Measurements from ENCODE around the gene TASOR.
"Not testable (repeated sequence)": the region's sequence is repeated elsewhere in the genome, so short reads cannot be mapped to it uniquely, and the experiment has no call there.

Gene TASOR

DNA sequence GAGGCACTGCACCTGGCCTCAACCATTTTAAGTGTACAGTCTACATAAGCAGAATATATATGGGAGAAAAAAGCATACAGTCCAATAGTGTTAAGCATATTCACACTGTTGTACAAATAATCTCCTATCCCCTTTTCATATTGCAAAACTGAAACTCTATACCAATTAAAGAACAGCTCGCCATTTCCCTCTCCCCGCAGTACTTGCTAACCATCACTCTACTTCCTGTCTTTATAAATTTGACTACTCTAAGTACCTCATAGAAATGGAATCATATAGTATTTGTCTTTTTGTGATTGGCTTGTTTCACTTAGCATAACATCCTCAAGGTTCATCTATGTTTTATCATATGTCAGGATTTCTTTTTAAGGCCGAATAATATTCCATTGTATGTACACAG is 21.6 kb upstream of the TASOR start:
- Histone ChIP-seq H3K4me3 (ENCODE audit: low read depth in 1 of 2, low read length in 2 of 2) (no peak overlapping the region), H3K27ac (ENCODE audit: low read depth, low read length) (no peak overlapping the region), H3K4me1 (ENCODE audit: control insufficient read depth in 1 of 2, insufficient read depth in 2 of 2, low read length in 2 of 2) (no peaks in the 10 kb centered on the region), H3K27me3 (ENCODE audit: control insufficient read depth in 1 of 2, insufficient read depth in 2 of 2, low read length in 2 of 2) (no peaks in the 10 kb centered on the region), H3K36me3 (ENCODE audit: control insufficient read depth in 1 of 2, insufficient read depth in 2 of 2, low read length in 2 of 2) (no peaks in the 10 kb centered on the region), H3K9me3 (ENCODE audit: control insufficient read depth in 1 of 2, low read length in 2 of 2) (no peaks in the 10 kb centered on the region), H3K9ac (ENCODE audit: low read depth in 1 of 2, low read length in 2 of 2) (no peak overlapping the region)

DNA sequence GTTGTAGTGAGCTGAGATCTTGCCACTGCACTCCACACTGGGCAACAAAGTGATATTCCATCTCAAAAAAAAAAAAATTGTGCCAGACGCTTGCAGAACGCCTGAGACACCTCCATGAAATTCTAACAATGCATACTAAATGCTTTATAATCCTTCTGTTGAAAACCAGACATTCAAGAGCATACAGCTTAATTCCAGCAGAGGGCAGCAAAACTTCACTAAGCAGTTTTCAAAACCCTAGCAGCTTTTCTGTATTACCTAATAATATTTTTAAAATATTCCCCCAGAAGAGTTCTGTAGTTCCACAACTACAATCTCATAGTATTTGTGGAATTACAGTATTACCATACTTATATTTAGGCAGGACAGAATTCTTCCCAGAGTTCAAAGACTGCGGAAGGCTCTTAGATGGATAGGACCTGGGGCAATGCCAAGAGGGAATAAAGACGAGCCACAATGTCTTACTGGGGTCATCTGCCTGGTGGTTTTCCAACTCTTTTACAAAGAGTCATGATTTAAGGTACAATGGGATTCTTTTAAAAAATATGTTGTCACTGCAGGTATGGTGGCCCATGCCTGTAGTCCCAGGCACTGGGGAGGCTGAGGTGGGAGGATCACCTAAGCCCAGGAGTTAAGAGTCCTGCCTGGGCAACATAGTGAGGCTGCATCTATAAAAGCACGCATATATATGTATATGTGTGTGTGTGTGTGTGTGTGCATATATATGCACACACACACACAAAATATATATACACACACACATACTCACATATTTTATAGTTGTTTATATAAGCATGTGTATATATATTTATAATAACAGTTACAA is 19.6 kb upstream of the TASOR start:
- H3K4me1 ChIP-seq (ENCODE audit: control insufficient read depth in 1 of 2, insufficient read depth in 2 of 2, low read length in 2 of 2), result no peaks in the 10 kb centered on the region
- no peak overlapping the region for H3K27ac ChIP-seq (ENCODE audit: low read depth, low read length)
- H3K27me3 ChIP-seq (ENCODE audit: control insufficient read depth in 1 of 2, insufficient read depth in 2 of 2, low read length in 2 of 2), result no peaks in the 10 kb centered on the region
- H3K9ac ChIP-seq (ENCODE audit: low read depth in 1 of 2, low read length in 2 of 2), result no peak overlapping the region
- no peaks in the 10 kb centered on the region for H3K9me3 ChIP-seq (ENCODE audit: control insufficient read depth in 1 of 2, low read length in 2 of 2)
- no peaks in the 10 kb centered on the region for H3K36me3 ChIP-seq (ENCODE audit: control insufficient read depth in 1 of 2, insufficient read depth in 2 of 2, low read length in 2 of 2)
- H3K4me3 ChIP-seq (ENCODE audit: low read depth in 1 of 2, low read length in 2 of 2), result no peak overlapping the region

DNA sequence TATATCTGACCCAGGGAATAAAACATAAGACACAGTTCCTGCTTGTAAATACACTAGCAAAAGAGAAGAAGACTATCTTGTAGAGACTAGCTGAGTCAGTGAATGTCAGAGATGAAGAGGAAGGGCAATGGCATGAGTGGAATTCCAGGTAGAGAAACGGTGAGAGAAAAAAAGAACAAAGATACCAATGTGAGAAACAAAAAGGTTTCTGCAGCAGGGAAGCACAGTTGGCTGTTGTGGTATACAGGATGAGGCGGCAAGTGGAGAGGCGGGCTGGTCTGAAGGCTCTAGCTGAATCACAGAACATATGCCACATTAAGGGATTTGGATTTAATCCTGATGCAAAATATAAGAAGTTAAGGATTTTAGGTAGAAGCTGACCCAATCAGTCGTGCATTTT is 17.1 kb upstream of the TASOR start:
- H3K9me3 ChIP-seq (ENCODE audit: control insufficient read depth in 1 of 2, low read length in 2 of 2), result no peaks in the 10 kb centered on the region
- no peak overlapping the region for H3K4me3 ChIP-seq (ENCODE audit: low read depth in 1 of 2, low read length in 2 of 2)
- H3K4me1 ChIP-seq (ENCODE audit: control insufficient read depth in 1 of 2, insufficient read depth in 2 of 2, low read length in 2 of 2), result no peaks in the 10 kb centered on the region
- no peaks in the 10 kb centered on the region for H3K27me3 ChIP-seq (ENCODE audit: control insufficient read depth in 1 of 2, insufficient read depth in 2 of 2, low read length in 2 of 2)
- H3K27ac ChIP-seq (ENCODE audit: low read depth, low read length), result no peak overlapping the region
- no peaks in the 10 kb centered on the region for H3K36me3 ChIP-seq (ENCODE audit: control insufficient read depth in 1 of 2, insufficient read depth in 2 of 2, low read length in 2 of 2)
- no peak overlapping the region for H3K9ac ChIP-seq (ENCODE audit: low read depth in 1 of 2, low read length in 2 of 2)

DNA sequence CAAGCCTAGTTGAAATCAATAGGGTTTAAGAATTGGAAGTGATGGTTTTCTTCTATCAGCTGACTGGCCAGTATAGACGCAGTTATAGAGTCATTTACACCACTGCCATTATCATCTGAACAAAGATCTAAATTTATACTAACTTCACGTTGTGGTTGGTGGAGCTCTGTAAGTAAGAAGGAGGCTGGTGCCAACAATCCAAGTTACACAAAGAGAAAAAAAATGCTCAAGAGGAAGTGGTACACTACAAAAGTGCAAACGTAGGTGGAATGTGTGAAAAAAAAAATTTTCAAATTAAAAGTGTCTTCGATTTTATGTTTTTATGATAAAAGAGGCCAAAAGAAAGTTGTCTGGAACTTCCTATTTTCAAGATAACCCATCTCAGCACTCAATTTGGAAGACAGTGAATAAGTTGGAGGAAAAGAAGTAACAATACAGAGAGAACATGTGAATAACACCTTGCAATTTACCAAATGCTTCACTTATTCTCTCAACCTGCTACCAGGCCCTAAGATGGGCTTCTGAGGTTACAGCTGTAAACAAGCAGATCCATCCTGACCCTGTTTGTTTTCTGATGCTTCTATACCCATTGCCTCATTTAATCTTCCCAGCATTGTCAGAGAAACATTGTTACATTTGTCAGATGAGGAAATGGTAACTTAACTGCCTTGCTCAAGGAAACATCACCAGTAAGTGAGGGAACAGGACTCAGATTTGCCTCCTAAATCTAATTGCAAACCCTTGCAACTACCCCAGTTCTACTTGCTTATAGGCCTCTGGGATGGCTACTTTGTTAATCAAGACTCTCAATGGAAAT is 12.0 kb upstream of the TASOR start:
- Histone ChIP-seq H3K27me3 (ENCODE audit: control insufficient read depth in 1 of 2, insufficient read depth in 2 of 2, low read length in 2 of 2) (no peaks in the 10 kb centered on the region), H3K4me3 (ENCODE audit: low read depth in 1 of 2, low read length in 2 of 2) (no peak overlapping the region), H3K27ac (ENCODE audit: low read depth, low read length) (no peak overlapping the region), H3K36me3 (ENCODE audit: control insufficient read depth in 1 of 2, insufficient read depth in 2 of 2, low read length in 2 of 2) (no peaks in the 10 kb centered on the region), H3K9me3 (ENCODE audit: control insufficient read depth in 1 of 2, low read length in 2 of 2) (no peaks in the 10 kb centered on the region), H3K4me1 (ENCODE audit: control insufficient read depth in 1 of 2, insufficient read depth in 2 of 2, low read length in 2 of 2) (peaks cover 7 to 8% of the 10 kb centered on the region in 2 donors), H3K9ac (ENCODE audit: low read depth in 1 of 2, low read length in 2 of 2) (no peak overlapping the region)

DNA sequence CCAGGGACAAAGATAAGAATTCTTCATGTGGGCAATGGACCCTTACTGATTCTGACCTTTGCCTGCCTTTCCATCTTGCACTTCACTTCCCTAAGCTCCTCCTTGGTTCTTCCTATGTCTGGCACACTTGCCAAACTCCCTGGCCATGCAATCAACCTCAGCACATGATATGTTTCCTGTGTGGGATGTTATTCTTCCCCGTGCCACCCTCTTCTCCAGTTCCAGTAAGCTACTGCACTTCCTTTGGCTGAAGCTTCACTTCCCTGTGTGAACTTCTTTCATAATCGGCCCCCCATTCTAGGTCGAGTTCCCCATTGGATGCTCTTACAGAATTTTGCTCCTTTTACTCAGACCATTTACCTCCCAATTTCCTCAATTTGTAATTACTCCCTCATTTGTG is 10.7 kb upstream of the TASOR start:
- no peaks in the 10 kb centered on the region for H3K9me3 ChIP-seq (ENCODE audit: control insufficient read depth in 1 of 2, low read length in 2 of 2)
- no peak overlapping the region for H3K27ac ChIP-seq (ENCODE audit: low read depth, low read length)

DNA sequence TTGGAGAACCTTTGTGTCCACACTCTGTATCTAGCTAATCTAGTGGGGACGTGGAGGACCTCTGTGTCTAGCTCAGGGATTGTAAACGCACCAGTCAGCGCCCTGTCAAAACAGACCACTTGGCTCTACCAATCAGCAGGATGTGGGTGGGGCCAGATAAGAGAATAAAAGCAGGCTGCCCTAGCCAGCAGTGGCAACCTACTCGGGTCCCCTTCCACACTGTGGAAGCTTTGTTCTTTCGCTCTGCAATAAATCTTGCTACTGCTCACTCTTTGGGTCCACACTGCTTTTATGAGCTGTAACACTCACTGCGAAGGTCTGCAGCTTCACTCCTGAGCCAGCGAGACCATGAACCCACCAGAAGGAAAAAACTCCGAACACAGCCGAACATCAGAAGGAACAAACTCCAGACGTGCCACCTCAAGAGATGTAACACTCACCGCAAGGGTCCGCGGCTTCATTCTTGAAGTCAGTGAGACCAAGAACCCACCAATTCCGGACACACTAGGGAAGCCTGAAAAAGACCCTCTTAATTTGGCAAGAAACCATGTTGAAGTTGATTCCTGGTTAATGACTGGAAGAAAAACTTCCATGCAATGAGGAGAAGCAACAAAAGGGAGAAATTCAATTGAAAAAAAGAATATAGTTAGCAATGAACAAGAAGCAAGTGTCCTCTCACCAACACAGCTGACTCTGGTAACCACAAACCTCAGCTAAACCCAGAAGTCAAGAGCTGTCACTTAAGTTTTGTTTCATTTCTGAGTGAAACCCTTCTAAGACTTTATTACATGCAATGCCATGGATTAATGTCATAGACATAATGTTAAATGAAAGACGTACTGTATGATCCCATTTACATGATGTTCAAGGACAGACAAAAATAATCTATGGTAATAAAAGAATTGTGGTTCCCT is 9.7 kb upstream of the TASOR start:
- not testable (repeated sequence) for H3K27ac ChIP-seq (ENCODE audit: low read depth, low read length); H3K4me1 ChIP-seq (ENCODE audit: control insufficient read depth in 1 of 2, insufficient read depth in 2 of 2, low read length in 2 of 2); H3K4me3 ChIP-seq (ENCODE audit: low read depth in 1 of 2, low read length in 2 of 2); H3K27me3 ChIP-seq (ENCODE audit: control insufficient read depth in 1 of 2, insufficient read depth in 2 of 2, low read length in 2 of 2); H3K36me3 ChIP-seq (ENCODE audit: control insufficient read depth in 1 of 2, insufficient read depth in 2 of 2, low read length in 2 of 2); H3K9ac ChIP-seq (ENCODE audit: low read depth in 1 of 2, low read length in 2 of 2); H3K9me3 ChIP-seq (ENCODE audit: control insufficient read depth in 1 of 2, low read length in 2 of 2)

More for the DNA sequence above, 10.7 kb upstream of the TASOR start:
- H3K36me3 ChIP-seq (ENCODE audit: control insufficient read depth in 1 of 2, insufficient read depth in 2 of 2, low read length in 2 of 2), result no peaks in the 10 kb centered on the region
- H3K9ac ChIP-seq (ENCODE audit: low read depth in 1 of 2, low read length in 2 of 2), result no peak overlapping the region
- H3K4me3 ChIP-seq (ENCODE audit: low read depth in 1 of 2, low read length in 2 of 2), result no peak overlapping the region
- no peaks in the 10 kb centered on the region for H3K27me3 ChIP-seq (ENCODE audit: control insufficient read depth in 1 of 2, insufficient read depth in 2 of 2, low read length in 2 of 2)
- H3K4me1 ChIP-seq (ENCODE audit: control insufficient read depth in 1 of 2, insufficient read depth in 2 of 2, low read length in 2 of 2), result peaks cover 7 to 8% of the 10 kb centered on the region in 2 donors

DNA sequence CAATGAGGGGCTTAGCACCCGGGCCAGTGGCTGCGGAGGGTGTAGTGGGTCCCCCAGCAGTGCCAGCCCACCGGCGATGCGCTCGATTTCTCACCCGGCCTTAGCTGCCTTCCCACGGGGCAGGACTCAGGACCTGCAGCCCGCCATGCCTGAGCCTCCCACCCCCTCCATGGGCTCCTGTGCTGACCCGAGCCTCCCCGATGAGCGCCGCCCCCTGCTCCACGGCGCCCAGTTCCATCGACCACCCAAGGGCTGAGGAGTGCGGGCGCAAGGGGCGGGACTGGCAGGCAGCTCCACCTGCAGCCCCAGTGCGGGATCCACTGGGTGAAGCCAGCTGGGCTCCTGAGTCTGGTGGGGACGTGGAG is 8.9 kb upstream of the TASOR start:
- not testable (repeated sequence) for H3K27ac ChIP-seq (ENCODE audit: low read depth, low read length); H3K27me3 ChIP-seq (ENCODE audit: control insufficient read depth in 1 of 2, insufficient read depth in 2 of 2, low read length in 2 of 2); H3K9me3 ChIP-seq (ENCODE audit: control insufficient read depth in 1 of 2, low read length in 2 of 2); H3K4me1 ChIP-seq (ENCODE audit: control insufficient read depth in 1 of 2, insufficient read depth in 2 of 2, low read length in 2 of 2); H3K4me3 ChIP-seq (ENCODE audit: low read depth in 1 of 2, low read length in 2 of 2); H3K36me3 ChIP-seq (ENCODE audit: control insufficient read depth in 1 of 2, insufficient read depth in 2 of 2, low read length in 2 of 2); H3K9ac ChIP-seq (ENCODE audit: low read depth in 1 of 2, low read length in 2 of 2)

DNA sequence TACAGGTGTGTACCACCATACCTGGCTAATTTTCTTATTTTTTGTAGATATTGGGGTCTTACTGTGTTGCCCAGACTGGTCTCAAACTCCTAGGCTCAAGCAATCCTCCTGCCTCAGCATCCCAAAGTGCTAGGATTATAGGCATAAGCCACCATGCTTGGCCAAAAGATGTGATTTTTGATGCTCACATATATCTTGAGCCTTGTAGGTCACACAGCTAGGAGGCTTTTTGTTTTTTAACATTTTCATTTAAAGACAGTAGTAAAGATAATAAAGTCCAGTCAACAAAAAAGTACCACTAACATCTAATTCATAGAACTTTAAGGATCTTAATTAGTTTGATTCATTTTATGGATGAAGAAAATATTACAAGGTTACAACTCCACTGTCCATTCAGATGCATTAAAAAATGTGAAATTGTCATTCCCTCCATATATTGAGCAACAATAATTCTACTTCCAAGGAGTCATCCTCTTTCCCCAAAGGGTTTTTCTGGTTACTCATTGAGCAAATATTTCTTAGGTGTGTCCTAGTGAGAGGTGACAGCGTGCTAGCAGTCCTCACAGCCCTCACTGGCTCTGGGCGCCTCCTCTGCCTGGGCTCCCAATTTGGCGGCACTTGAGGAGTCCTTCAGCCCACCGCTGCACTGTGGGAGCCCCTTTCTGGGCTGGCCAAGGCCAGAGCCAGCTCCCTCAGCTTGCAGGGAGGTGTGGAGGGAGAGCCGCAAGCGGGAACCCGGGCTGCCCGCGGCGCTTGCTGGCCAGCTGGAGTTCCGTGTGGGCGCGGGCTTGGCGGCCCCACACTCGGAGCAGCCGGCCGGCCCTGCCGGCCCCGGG is 8.3 kb upstream of the TASOR start:
- Histone ChIP-seq H3K27ac (ENCODE audit: low read depth, low read length) (no peak overlapping the region), H3K9me3 (ENCODE audit: control insufficient read depth in 1 of 2, low read length in 2 of 2) (no peaks in the 10 kb centered on the region), H3K27me3 (ENCODE audit: control insufficient read depth in 1 of 2, insufficient read depth in 2 of 2, low read length in 2 of 2) (no peaks in the 10 kb centered on the region), H3K9ac (ENCODE audit: low read depth in 1 of 2, low read length in 2 of 2) (no peak overlapping the region), H3K4me1 (ENCODE audit: control insufficient read depth in 1 of 2, insufficient read depth in 2 of 2, low read length in 2 of 2) (peaks cover 7 to 8% of the 10 kb centered on the region in 2 donors), H3K36me3 (ENCODE audit: control insufficient read depth in 1 of 2, insufficient read depth in 2 of 2, low read length in 2 of 2) (no peaks in the 10 kb centered on the region), H3K4me3 (ENCODE audit: low read depth in 1 of 2, low read length in 2 of 2) (no peak overlapping the region)

DNA sequence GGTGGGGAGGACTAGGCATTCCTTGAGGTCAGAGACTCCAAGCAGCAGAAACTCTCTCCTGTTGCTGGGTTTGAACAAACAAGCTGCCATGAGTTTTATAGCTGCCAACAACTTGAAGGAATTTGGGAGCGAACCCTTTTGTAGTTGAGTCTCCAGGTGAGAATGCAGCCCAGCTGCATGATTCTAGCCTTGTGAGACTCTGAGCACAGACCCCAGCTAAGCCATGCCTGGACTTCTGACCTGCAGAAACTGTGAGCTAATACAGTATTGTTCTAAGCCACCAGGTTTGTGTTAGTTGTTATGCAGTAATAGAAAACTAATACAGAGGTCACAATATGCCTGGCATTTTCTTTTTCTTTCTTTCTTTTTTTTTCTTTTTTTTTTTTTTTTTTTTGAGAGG is 6.2 kb upstream of the TASOR start:
- H3K27me3 ChIP-seq (ENCODE audit: control insufficient read depth in 1 of 2, insufficient read depth in 2 of 2, low read length in 2 of 2), result no peaks in the 10 kb centered on the region
- no peaks in the 10 kb centered on the region for H3K9me3 ChIP-seq (ENCODE audit: control insufficient read depth in 1 of 2, low read length in 2 of 2)
- no peak overlapping the region for H3K4me3 ChIP-seq (ENCODE audit: low read depth in 1 of 2, low read length in 2 of 2)
- no peak overlapping the region for H3K9ac ChIP-seq (ENCODE audit: low read depth in 1 of 2, low read length in 2 of 2)
- H3K4me1 ChIP-seq (ENCODE audit: control insufficient read depth in 1 of 2, insufficient read depth in 2 of 2, low read length in 2 of 2), result peaks cover 7 to 8% of the 10 kb centered on the region in 2 donors
- H3K36me3 ChIP-seq (ENCODE audit: control insufficient read depth in 1 of 2, insufficient read depth in 2 of 2, low read length in 2 of 2), result no peaks in the 10 kb centered on the region
- H3K27ac ChIP-seq (ENCODE audit: low read depth, low read length), result no peak overlapping the region
